Right atrium auricular region (tissue), 2 donors: ENCODE data around the gene MBD4. TPM values are rescaled to one million over a fixed set of nuclear protein-coding genes. Genes with fewer than 3 reads are reported as not detected.

Experiments
- total RNA-seq, 2 donors: library from RNA; depleted of rRNA; stranded (reverse); fragments of >200 nt; gene quantifications; one replicate each; pipeline ENCODE4 v1.1.0, GENCODE V29; 2016

Gene MBD4
- total RNA-seq, 2 donors from 2014 or later = 17.8 to 26.4 TPM

Other genes starting within 250 kb of the MBD4 start
- 10 to 100 TPM; 88.7 to 99.2 TPM for gene COPG1, start 190.3 kb downstream of the MBD4 start, total RNA-seq
- 10 to 100 TPM; 32.7 to 38.9 TPM for gene HMCES, start 161.1 kb downstream of the MBD4 start, total RNA-seq
- gene EFCAB12, start 11.3 kb downstream of the MBD4 start, total RNA-seq = under 1 TPM in 1 of 2 donors, not detected in 1; 0.28 TPM
- 10 to 100 TPM; 18.5 to 36.9 TPM for gene IFT122, start 276 bp upstream of the MBD4 start, total RNA-seq
- gene RHO, start 88.7 kb upstream of the MBD4 start, total RNA-seq = not detected
- gene H1-8, start 103.2 kb upstream of the MBD4 start, total RNA-seq = not detected
- gene PLXND1, start 166.7 kb upstream of the MBD4 start, total RNA-seq = 10 to 100 TPM; 44.5 to 93.1 TPM